Skeletal muscle cell (primary cell): ENCODE data around the gene CCDC71.

Experiments used
- DNase-seq: peaks from one replicate; pipeline ENCODE4 v3.0.0-alpha.2; 2010; ENCODE audit warnings: low read depth
- H3K4me3 ChIP-seq: 2 replicates; pipeline ENCODE4 v1.5.1; 2011; ENCODE audit warnings: low read depth, mild to moderate bottlenecking, control low read depth, low read length, moderate library complexity

CCDC71 gene

GRCh38 chr3:49133226-49133951, 32.7 kb downstream of the CCDC71 start:
- DNase-seq, result peak; percentile 64
- H3K4me3 ChIP-seq, result peak overlapping the region; percentile 81

GRCh38 chr3:49132437-49133225, 33.5 kb downstream of the CCDC71 start, which contains the start of gene LAMB2:
Gene LAMB2, minus strand, starts transcription at chr3:49133050. Its CDS starts 183 bp downstream, at chr3:49132867.
- peak within 1 kb of the TSS; percentile 81 for H3K4me3 ChIP-seq
- DNase-seq, result peak; percentile 52

GRCh38 chr3:49132073-49132436, 34.1 kb downstream of the CCDC71 start:
- H3K4me3 ChIP-seq, result peak overlapping the region; percentile 81
- no peak for DNase-seq

GRCh38 chr3:49131576-49131975, 34.6 kb downstream of the CCDC71 start:
- DNase-seq, result no peak
- H3K4me3 ChIP-seq, result peak overlapping the region; percentile 81

GRCh38 chr3:49131040-49131439, 35.1 kb downstream of the CCDC71 start:
- DNase-seq, result no peak
- no peak overlapping the region for H3K4me3 ChIP-seq

GRCh38 chr3:49124991-49125670, 41.0 kb downstream of the CCDC71 start:
- H3K4me3 ChIP-seq, result no peak overlapping the region
- no peak for DNase-seq

GRCh38 chr3:49124203-49124602, 41.9 kb downstream of the CCDC71 start:
- DNase-seq, result no peak
- H3K4me3 ChIP-seq, result no peak overlapping the region

- no peak for DNase-seq
- no peak overlapping the region for H3K4me3 ChIP-seq
Measured at GRCh38 chr3:49123687-49124086, 42.4 kb downstream of the CCDC71 start.

- no peak overlapping the region for H3K4me3 ChIP-seq
- no peak for DNase-seq
Measured at GRCh38 chr3:49122886-49123545, 43.1 kb downstream of the CCDC71 start.

GRCh38 chr3:49122451-49122850, 43.7 kb downstream of the CCDC71 start:
- DNase-seq, result no peak
- H3K4me3 ChIP-seq, result no peak overlapping the region

GRCh38 chr3:49122022-49122421, 44.1 kb downstream of the CCDC71 start:
- no peak for DNase-seq
- H3K4me3 ChIP-seq, result no peak overlapping the region

GRCh38 chr3:49121132-49121736, 44.9 kb downstream of the CCDC71 start:
- H3K4me3 ChIP-seq, result peak overlapping the region; percentile 80
- no peak for DNase-seq

GRCh38 chr3:49120438-49121131, 45.5 kb downstream of the CCDC71 start, which contains the start of gene USP19:
Gene USP19, minus strand, starts transcription at chr3:49120823. Its CDS starts 1,678 bp downstream, at chr3:49119145.
- H3K4me3 ChIP-seq, result peak within 1 kb of the TSS; percentile 80
- DNase-seq, result peak; percentile 62

- no peak for DNase-seq
- H3K4me3 ChIP-seq, result peak overlapping the region; percentile 80
Measured at GRCh38 chr3:49120096-49120437, 46.1 kb downstream of the CCDC71 start.

GRCh38 chr3:49119439-49119838, 46.7 kb downstream of the CCDC71 start:
- no peak for DNase-seq
- peak overlapping the region; percentile 80 for H3K4me3 ChIP-seq

- no peak for DNase-seq
- no peak overlapping the region for H3K4me3 ChIP-seq
Measured at GRCh38 chr3:49119036-49119435, 47.1 kb downstream of the CCDC71 start.
